ENCODE data around the gene UTS2B.

Gene UTS2B

GRCh38 chr3:191361456-191361855 lies 31.1 kb upstream of the UTS2B start:
- H3K27me3 Mint-ChIP-seq (ENCODE audit: low read depth): no peaks in the 10 kb centered on the region

GRCh38 chr3:191360620-191361019 lies 30.3 kb upstream of the UTS2B start:
- H3K27ac Mint-ChIP-seq: no peak overlapping the region

More at GRCh38 chr3:191361456-191361855, 31.1 kb upstream of the UTS2B start:
- H3K4me3 Mint-ChIP-seq: no peak overlapping the region
- peaks cover 21% of the 10 kb centered on the region for H3K36me3 Mint-ChIP-seq (ENCODE audit: low read depth)
- no peak overlapping the region for H3K27ac Mint-ChIP-seq
- peaks cover 14% of the 10 kb centered on the region for H3K4me1 Mint-ChIP-seq (ENCODE audit: low read depth)
- no peak for DNase-seq (ENCODE audit: low spot score)
- no peaks in the 10 kb centered on the region for H3K9me3 Mint-ChIP-seq

GRCh38 chr3:191358929-191359328 lies 28.6 kb upstream of the UTS2B start:
- Mint-ChIP-seq H3K27ac (no peak overlapping the region), H3K36me3 (ENCODE audit: low read depth) (peaks cover 19% of the 10 kb centered on the region), H3K4me1 (ENCODE audit: low read depth) (peaks cover 15% of the 10 kb centered on the region), H3K9me3 (no peaks in the 10 kb centered on the region), H3K27me3 (ENCODE audit: low read depth) (no peaks in the 10 kb centered on the region), H3K4me3 (no peak overlapping the region)
- no peak for DNase-seq (ENCODE audit: low spot score)

More at GRCh38 chr3:191360620-191361019, 30.3 kb upstream of the UTS2B start:
- no peak overlapping the region for H3K4me3 Mint-ChIP-seq
- no peaks in the 10 kb centered on the region for H3K27me3 Mint-ChIP-seq (ENCODE audit: low read depth)
- H3K4me1 Mint-ChIP-seq (ENCODE audit: low read depth): peaks cover 14% of the 10 kb centered on the region
- DNase-seq (ENCODE audit: low spot score): no peak
- no peaks in the 10 kb centered on the region for H3K9me3 Mint-ChIP-seq
- peaks cover 21% of the 10 kb centered on the region for H3K36me3 Mint-ChIP-seq (ENCODE audit: low read depth)

DNA sequence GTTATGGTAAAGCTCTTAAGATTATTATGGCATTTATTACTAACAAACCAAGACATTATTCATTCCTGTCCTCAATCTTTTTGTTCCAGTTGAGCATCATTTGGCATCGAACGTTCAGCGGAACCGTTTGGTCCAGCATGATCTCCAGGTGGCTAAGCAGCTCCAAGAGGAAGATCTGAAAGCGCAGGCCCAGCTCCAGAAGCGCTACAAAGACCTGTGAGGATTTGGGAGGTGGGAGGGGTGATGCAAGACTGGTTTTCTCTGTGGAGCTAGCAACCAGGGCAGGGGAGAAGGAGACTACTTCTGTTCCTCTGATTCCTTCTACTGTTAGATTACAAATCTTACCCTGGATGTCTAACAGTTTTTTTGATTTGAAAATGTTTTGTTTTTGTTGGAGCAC lies 27.6 kb upstream of the UTS2B start:
- DNase-seq (ENCODE audit: low spot score): no peak
- Mint-ChIP-seq H3K4me3 (no peak overlapping the region), H3K4me1 (ENCODE audit: low read depth) (peaks cover 15% of the 10 kb centered on the region), H3K27ac (no peak overlapping the region), H3K27me3 (ENCODE audit: low read depth) (no peaks in the 10 kb centered on the region), H3K36me3 (ENCODE audit: low read depth) (peaks cover 15% of the 10 kb centered on the region), H3K9me3 (no peaks in the 10 kb centered on the region)

GRCh38 chr3:191356631-191357439 lies 26.5 kb upstream of the UTS2B start:
- no peaks in the 10 kb centered on the region for H3K27me3 Mint-ChIP-seq (ENCODE audit: low read depth)
- H3K4me3 Mint-ChIP-seq: no peak overlapping the region
- H3K4me1 Mint-ChIP-seq (ENCODE audit: low read depth): peaks cover 10% of the 10 kb centered on the region
- H3K36me3 Mint-ChIP-seq (ENCODE audit: low read depth): peaks cover 15% of the 10 kb centered on the region
- H3K27ac Mint-ChIP-seq: no peak overlapping the region
- DNase-seq (ENCODE audit: low spot score): no peak
- H3K9me3 Mint-ChIP-seq: no peaks in the 10 kb centered on the region

GRCh38 chr3:191355406-191355805 lies 25.1 kb upstream of the UTS2B start:
- Mint-ChIP-seq H3K9me3 (no peaks in the 10 kb centered on the region), H3K4me1 (ENCODE audit: low read depth) (peaks cover 8% of the 10 kb centered on the region)

DNA sequence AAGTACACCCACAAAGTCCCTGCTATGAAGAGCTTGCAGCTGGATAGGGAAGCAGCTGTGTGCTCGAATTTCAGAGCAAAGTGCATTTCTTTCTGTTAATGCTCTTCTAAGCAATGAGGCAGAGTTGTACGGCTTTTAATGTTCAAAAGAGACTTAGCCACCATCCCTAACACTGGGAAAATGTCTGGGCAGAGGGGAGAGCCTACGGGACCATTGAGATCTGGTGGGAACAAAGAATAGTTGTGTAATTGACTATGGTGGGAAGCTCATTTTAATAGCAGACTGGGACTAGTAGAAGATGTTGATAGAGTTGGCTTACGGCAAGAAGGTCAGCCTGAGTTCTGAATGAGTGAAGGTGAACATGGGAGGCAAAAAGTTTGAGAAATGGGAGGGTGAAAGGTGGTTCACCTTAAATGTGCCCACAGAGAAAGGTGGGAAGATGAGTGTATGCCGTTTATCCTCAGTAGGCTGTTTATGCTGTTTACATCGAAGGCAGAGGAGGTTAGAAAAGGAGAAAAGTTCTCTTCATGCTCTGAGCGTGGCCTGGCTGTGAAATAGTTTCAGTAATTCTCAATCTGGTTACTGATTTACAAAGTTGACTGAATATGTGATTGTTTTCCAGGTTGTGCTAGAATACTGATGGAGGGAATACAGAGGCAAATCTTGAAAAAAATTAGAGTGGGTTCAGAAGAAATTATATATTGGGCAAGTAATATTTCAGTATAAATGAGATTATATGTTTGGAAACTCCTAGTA lies 22.9 kb upstream of the UTS2B start:
- no peaks in the 10 kb centered on the region for H3K27me3 Mint-ChIP-seq (ENCODE audit: low read depth)
- H3K9me3 Mint-ChIP-seq: no peaks in the 10 kb centered on the region
- no peak overlapping the region for H3K27ac Mint-ChIP-seq
- no peak for DNase-seq (ENCODE audit: low spot score)
- peaks cover 4% of the 10 kb centered on the region for H3K4me1 Mint-ChIP-seq (ENCODE audit: low read depth)
- H3K4me3 Mint-ChIP-seq: no peak overlapping the region
- H3K36me3 Mint-ChIP-seq (ENCODE audit: low read depth): peaks cover 3% of the 10 kb centered on the region

More at GRCh38 chr3:191355406-191355805, 25.1 kb upstream of the UTS2B start:
- H3K4me3 Mint-ChIP-seq: no peak overlapping the region
- H3K27me3 Mint-ChIP-seq (ENCODE audit: low read depth): no peaks in the 10 kb centered on the region
- H3K27ac Mint-ChIP-seq: no peak overlapping the region
- no peak for DNase-seq (ENCODE audit: low spot score)
- peaks cover 11% of the 10 kb centered on the region for H3K36me3 Mint-ChIP-seq (ENCODE audit: low read depth)

DNA sequence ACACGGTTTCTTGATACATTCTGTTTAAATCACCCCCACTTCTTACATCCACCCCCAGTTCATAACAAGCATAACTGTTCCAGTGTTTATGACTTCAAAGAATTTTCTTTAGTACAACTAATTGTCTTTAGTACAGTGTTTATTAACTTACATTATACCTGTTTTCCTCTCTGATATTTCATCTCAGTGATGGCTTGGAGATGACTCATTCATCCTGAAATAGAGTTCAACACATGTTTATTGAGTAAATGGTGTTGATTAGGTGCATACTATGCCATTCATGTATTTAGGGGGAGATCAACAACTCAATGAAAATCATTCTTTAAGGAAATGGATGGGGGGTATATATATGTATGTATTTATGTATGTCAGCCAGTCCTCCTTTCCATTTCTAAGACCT lies 21.7 kb upstream of the UTS2B start:
- DNase-seq (ENCODE audit: low spot score): no peak
- no peaks in the 10 kb centered on the region for H3K27me3 Mint-ChIP-seq (ENCODE audit: low read depth)
- H3K4me3 Mint-ChIP-seq: no peak overlapping the region
- H3K4me1 Mint-ChIP-seq (ENCODE audit: low read depth): peaks cover 3% of the 10 kb centered on the region
- no peaks in the 10 kb centered on the region for H3K36me3 Mint-ChIP-seq (ENCODE audit: low read depth)
- H3K9me3 Mint-ChIP-seq: no peaks in the 10 kb centered on the region
- no peak overlapping the region for H3K27ac Mint-ChIP-seq

GRCh38 chr3:191350396-191351090 lies 20.2 kb upstream of the UTS2B start:
- H3K4me3 Mint-ChIP-seq: no peak overlapping the region
- no peaks in the 10 kb centered on the region for H3K36me3 Mint-ChIP-seq (ENCODE audit: low read depth)
- no peak overlapping the region for H3K27ac Mint-ChIP-seq
- H3K27me3 Mint-ChIP-seq (ENCODE audit: low read depth): no peaks in the 10 kb centered on the region
- DNase-seq (ENCODE audit: low spot score): no peak
- peaks cover 3% of the 10 kb centered on the region for H3K4me1 Mint-ChIP-seq (ENCODE audit: low read depth)
- no peaks in the 10 kb centered on the region for H3K9me3 Mint-ChIP-seq

DNA sequence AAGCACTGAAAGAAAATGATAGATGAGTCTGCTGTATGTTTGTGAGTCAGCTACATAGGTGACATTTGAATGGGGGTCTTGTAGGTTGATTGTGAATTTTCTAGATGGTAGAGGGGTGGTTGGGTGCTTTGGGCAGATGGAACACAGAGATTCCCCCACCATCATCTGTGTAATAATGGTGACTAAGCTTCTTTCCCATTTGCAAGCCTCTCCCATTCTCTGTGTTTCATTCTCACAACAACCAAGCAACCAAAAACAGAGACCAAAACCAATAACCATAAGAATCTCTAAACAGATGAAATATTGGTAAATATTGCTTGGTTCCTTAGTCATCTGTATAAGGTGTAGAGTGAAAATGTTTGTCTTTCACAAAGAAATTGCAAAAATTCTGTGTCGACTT lies 17.8 kb upstream of the UTS2B start:
- Mint-ChIP-seq H3K9me3 (no peaks in the 10 kb centered on the region), H3K36me3 (ENCODE audit: low read depth) (no peaks in the 10 kb centered on the region), H3K4me1 (ENCODE audit: low read depth) (peaks cover 1% of the 10 kb centered on the region), H3K27ac (no peak overlapping the region), H3K4me3 (no peak overlapping the region), H3K27me3 (ENCODE audit: low read depth) (no peaks in the 10 kb centered on the region)
- DNase-seq (ENCODE audit: low spot score): no peak

DNA sequence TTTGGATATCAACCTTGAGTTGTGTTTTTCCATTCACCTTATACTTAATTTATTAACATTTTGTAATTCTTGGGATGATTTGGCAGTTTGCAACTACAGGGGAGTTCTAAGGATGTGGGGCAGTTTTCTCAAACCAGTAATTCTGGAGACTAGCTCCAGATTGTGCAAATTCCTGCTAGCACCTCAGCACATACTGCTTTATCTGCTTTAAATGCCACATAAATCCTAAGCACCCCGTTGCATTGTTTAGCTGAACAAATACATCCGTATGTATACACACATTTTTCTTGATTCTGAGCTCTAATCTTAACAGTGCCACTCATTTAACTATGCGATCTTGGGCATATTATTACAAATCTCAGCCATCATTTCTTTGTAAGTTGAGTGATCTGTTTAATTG lies 16.9 kb upstream of the UTS2B start:
- no peak overlapping the region for H3K27ac Mint-ChIP-seq
- no peak for DNase-seq (ENCODE audit: low spot score)
- peaks cover 1% of the 10 kb centered on the region for H3K4me1 Mint-ChIP-seq (ENCODE audit: low read depth)

DNA sequence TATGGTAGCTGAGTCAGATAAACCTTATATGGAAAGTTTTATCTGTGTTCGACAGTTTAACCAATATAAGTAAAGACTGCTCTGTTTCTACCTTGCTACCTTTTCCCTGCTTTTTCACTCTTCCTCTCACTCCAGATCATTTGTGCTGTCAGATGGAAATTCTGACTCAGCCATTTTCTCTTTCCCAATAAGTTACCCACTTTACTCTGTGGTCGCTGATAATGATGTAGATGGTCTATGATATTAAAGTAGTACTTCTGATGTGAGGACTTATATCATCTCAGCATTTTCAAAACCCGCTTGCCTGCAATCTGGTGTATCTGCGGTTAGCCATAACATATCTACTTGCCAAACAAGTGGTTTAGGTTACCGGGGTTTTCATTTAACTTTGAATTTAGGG lies 15.0 kb upstream of the UTS2B start:
- H3K27me3 Mint-ChIP-seq (ENCODE audit: low read depth): no peaks in the 10 kb centered on the region
- no peak overlapping the region for H3K4me3 Mint-ChIP-seq
- H3K36me3 Mint-ChIP-seq (ENCODE audit: low read depth): no peaks in the 10 kb centered on the region
- H3K27ac Mint-ChIP-seq: no peak overlapping the region
- H3K9me3 Mint-ChIP-seq: no peaks in the 10 kb centered on the region
- H3K4me1 Mint-ChIP-seq (ENCODE audit: low read depth): peaks cover 1% of the 10 kb centered on the region
- no peak for DNase-seq (ENCODE audit: low spot score)

More for the DNA sequence above, 16.9 kb upstream of the UTS2B start:
- no peaks in the 10 kb centered on the region for H3K27me3 Mint-ChIP-seq (ENCODE audit: low read depth)
- H3K4me3 Mint-ChIP-seq: no peak overlapping the region
- H3K9me3 Mint-ChIP-seq: no peaks in the 10 kb centered on the region
- no peaks in the 10 kb centered on the region for H3K36me3 Mint-ChIP-seq (ENCODE audit: low read depth)

DNA sequence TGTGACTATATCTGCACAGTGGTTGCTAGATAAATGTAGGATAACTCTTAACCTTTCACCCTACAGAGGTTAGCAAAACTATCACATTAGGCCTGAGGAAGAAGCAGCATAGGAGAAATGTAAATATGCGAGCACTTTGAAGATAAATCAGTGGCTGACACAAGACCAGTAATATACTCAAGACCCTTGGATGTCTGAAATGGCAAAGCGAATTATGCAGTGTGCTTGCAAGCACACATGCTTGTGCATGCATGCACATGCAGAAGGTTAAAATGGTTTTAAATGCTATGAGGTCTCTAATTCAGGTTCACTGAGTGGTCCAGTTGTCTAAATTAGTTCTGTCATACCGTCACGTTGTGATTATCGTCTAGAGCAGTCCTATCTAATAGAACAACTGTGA lies 13.6 kb upstream of the UTS2B start:
- no peaks in the 10 kb centered on the region for H3K36me3 Mint-ChIP-seq (ENCODE audit: low read depth)
- H3K4me1 Mint-ChIP-seq (ENCODE audit: low read depth): peaks cover 1% of the 10 kb centered on the region
- no peaks in the 10 kb centered on the region for H3K9me3 Mint-ChIP-seq
- no peaks in the 10 kb centered on the region for H3K27me3 Mint-ChIP-seq (ENCODE audit: low read depth)
- H3K4me3 Mint-ChIP-seq: no peak overlapping the region
- H3K27ac Mint-ChIP-seq: no peak overlapping the region
- no peak for DNase-seq (ENCODE audit: low spot score)

DNA sequence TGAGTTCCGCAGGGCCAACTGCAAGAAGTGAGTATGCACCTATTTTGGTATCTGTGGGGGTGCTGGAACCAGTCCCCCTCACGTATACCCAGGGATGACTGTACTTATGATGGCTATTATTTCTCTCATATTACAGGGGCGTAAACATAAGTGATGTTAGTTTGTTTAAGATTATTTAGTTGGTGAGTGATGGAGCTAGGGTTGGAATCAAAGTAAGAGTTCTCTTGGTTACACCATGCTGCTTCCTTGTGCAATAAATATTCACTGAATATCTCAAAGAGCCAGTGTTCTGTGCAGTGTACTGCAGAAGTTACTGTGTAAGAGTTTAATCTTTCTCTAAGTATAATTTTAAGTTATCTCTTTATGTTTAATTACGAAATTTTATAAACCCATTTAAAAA lies 12.8 kb upstream of the UTS2B start:
- DNase-seq (ENCODE audit: low spot score): no peak
- Mint-ChIP-seq H3K27ac (no peak overlapping the region), H3K27me3 (ENCODE audit: low read depth) (no peaks in the 10 kb centered on the region), H3K4me1 (ENCODE audit: low read depth) (peaks cover 2% of the 10 kb centered on the region), H3K4me3 (no peak overlapping the region), H3K9me3 (no peaks in the 10 kb centered on the region), H3K36me3 (ENCODE audit: low read depth) (no peaks in the 10 kb centered on the region)

Measured in T-helper 2 cell treated with Interferon-gamma antibody and Interleukin-4, amounts not matched to agents 5 μg/mL and 100 μg/mL, for 36 hours (primary cell).